ENCODE measurements around the gene IQCN.

DNA sequence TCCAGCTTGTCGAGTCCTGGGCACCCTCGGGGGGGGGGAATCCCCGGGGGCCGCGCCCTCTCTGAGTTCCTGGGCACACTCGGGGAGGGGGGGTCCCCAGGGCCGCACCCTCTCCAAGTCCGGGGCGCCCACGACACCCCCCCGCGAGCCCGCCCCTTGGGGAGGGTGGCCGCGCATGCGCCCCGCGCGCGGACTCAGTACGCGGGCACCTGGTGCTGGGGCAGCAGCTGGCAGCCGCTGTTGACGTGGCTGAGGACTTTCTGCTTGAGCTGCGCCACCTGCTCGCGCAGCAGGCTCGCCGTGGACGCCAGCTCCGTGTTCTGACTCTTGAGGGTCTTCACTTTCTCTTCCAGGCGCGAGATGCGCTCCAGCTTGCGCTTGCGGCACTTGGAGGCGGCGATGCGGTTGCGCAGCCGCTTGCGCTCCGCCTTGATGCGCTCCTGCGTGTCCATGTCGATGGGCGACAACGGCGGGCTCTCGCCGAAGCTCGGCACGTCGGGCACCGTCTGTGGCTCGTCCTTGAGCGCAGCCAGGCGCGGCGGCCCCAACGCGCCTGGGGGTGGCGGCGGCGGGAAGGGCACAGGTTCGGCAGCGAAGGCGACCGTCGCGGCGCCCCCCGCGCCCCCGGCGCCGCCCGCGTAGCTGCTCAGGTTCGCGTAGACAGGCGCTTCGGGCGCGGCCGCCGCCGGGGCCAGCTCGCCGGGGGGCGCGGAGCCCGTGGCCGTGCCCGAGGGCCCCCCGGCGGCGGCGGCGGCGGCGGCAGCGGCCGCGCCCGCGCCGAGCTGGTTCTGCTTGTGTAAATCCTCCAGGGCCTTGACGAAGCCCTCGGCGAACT, 6.2 kb upstream of the IQCN start:
- no peak for TF ChIP-seq CTCF (IDR thresholded peaks at IDR 0.05)
- TF ChIP-seq ZFX (IDR thresholded peaks at IDR 0.05; ENCODE audit: borderline replicate concordance): no peak

Data from 22Rv1 (cell line).